Sciatic nerve (tissue), 2 donors: ENCODE measurements around the gene GNPDA1. TPM values are rescaled to one million over a fixed set of nuclear protein-coding genes. Genes with fewer than 3 reads are reported as not detected.

Experiments
- ATAC-seq: fragments of 200-7000 bp; cut with Tn5 transposase; one replicate; pipeline ENCODE4 v1.9.1; 2020; ENCODE audit warnings: mild to moderate bottlenecking, moderate library complexity
- DNase-seq: peaks from one replicate; pipeline ENCODE4 v3.0.0-alpha.2; 2020; ENCODE audit warnings: low spot score
- intact Hi-C: fragments of 100-400 bp; cut with DNase I; formaldehyde crosslinking; loops from one replicate; pipeline ENCODE4 v1.14.2; 2022
- total RNA-seq: library from RNA; stranded (reverse); fragmentation: NEBNext Ultra II Directional; extraction: Animal tissue kit (Norgen Biotek cat#: 25700); gene quantifications from one replicate; pipeline ENCODE4 v1.2.1, GENCODE V29; 2021
- donor health status: DM: no; HTN: no; CAD: no.
- donor health status: DM: no; HTN: no; CAD: no.

Gene GNPDA1
- total RNA-seq, 1 donor from 2014 or later, result 23.9 TPM

DNA sequence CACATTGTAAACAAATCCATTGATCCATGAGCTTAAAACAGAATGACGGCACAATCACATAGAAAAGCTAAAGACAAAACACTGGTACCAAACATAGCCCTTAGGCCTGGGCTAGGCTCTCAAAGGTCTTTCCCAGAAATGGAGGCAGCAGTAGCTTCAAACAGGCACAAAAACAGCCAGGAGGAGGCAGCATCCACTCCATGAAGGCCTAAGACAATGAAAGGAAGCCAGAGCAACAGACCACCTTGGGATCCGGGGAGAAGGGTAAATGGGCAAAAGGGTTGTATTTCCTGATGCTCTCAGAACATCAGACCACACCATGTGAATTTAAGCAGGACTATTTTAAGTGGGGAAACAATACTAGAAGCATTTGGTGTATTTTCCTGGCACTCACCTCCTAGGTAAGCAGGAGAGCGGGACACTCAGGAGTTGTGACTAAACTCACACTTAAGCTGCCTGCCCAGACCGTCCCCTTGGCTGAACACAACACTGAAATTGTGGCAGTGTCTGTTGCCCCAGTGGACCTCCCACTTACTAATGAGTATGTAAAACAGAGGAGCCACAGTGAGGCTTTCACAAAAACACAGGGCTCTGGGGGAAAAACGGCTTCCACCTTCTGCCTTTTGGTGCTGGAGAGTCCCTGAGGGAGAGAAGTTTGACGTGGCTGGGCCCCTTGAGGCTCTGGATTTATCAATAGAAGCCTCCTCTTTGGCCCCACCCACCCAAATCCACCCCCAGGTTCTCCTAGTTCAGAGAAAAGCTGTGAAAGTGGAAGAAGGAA is 11.9 kb downstream of the GNPDA1 start:
- ATAC-seq, result no peak
- intact Hi-C loops, result no loop called here
- no peak for DNase-seq

DNA sequence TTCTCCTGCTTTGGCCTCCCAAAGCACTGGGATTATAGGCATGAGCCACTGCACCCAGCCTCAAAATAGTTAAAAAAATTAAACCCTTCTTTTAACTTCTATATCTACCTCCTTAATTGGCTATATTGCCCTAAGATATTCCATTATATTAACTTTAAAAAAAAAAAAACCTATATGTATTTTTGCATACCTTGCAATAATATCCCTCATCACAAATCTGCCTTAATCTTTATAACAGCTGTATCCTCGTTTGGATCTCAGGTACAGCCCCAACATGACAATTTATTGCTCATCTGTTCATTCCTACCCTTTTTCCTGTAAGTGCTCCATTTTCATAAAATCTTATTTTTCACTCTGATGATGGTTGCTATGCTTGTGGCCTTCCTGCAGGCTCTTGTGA is 12.7 kb downstream of the GNPDA1 start:
- no peak for ATAC-seq
- no peak for DNase-seq
- intact Hi-C loops, result no loop called here

DNA sequence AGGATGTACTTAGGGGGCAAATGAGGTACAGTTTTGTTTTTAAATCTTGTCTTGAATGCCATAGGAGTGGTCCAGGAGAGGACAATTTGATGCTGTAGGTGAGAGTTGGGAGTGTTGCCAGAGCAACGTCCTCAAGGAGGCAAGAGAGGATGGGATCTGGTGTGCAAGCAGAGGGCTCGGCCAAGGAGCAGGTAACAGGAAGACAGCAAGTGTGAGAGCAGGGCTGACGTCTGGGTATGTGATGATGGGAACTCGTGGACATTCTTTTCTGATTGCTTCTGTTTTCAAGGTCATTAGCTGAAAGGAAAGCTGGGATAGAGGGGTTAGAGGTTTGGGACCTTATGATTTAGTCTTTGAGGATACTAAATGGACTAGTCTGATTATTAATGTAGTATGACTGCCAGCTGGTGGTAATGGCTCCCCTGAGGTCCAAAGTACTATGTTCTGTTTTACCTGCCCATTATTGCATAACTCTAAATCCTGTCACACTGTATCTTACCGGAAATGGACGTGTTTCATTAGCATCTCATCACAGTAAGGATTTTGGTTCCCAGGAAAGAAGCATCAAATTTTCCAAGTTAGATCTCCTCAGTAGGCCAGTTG is 15.4 kb downstream of the GNPDA1 start:
- ATAC-seq, result no peak
- no peak for DNase-seq
- intact Hi-C loops, result no loop called here

DNA sequence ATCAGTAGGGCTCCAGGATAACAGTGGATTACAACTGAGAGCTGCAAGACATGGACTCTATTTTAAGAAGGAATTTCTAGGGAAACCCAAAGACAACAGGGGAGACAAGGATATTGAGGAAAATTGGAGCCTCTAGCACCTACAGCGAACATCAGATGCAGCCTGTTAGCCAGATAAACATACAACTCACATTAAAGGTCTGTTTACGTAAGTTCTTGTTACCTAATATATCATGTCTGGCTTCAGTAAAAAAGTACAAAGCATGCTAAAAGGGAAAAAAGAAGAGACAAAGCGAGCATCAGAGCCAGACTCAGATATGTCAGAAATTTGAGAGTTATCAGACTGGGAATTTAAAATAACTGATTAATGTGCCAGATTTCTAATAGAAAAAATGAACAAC is 17.2 kb downstream of the GNPDA1 start:
- intact Hi-C loops, result no loop called here
- no peak for ATAC-seq
- no peak for DNase-seq

DNA sequence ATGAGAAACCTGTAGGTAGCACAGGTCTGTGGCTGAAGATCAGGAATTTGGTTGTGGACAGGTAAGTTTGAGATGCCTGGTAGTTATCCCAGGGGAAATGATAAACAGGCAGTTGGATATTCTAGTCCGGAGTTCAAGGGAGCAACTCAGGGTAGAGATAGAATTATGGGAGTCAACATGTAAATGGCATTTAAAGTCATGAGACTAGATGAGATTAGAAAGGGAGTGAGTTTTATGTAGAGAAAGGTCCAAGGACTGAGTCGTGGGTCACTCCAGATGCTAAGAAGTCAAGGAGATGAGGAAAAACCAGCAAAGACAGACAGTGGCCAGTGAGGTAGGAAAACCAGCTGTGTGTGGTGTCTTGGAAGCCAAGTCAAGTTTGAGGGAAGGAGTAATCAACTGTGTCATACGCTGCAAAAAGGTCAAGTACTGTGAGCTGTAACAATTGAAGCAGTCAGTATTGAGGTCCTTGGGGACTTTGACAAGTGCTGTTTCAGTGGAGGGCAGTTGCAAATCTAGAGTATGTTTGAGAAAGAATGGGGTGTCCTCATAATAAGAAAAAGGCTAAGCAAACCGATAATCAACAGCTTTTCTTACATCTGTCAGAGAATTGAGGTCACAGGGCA is 18.2 kb downstream of the GNPDA1 start:
- DNase-seq (no peak), ATAC-seq (peak; percentile 85)
- intact Hi-C loops, result loop anchor here (5.0 kb wide), 1 partner anchor 148 kb away; no protein-coding TSS in a partner anchor

DNA sequence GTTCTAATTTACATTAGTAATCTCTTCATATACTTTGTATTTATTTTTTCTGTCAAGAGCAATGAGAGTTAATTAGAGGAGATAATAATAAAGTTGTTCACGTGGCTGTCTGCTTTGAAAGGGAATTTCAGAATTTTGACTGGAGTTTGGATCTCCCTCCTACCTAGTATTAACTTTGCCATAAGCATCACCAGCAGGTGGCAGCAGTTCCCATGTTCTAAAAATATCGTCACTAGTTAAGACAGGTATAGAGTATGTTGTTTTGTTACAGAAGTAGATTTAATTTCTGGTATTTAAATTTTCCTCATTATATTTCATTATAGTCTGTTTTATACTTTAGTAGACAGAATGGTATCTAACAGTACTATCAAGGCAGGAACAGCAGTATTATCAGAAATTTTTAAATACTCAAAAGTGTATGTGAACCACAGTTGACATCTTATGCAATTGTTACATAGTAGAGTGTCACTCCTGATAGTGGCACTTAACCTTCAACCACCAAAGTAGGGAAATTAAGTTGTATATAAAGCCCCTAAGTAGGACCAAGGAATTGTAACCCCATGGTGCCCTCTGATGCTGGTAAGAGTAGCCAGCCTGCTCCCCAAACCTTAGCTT is 20.4 kb downstream of the GNPDA1 start:
- DNase-seq (peak; percentile 87), ATAC-seq (peak; percentile 76)
- intact Hi-C loops, result loop anchor here (5.0 kb wide), 1 partner anchor 150 kb away; no protein-coding TSS in a partner anchor

DNA sequence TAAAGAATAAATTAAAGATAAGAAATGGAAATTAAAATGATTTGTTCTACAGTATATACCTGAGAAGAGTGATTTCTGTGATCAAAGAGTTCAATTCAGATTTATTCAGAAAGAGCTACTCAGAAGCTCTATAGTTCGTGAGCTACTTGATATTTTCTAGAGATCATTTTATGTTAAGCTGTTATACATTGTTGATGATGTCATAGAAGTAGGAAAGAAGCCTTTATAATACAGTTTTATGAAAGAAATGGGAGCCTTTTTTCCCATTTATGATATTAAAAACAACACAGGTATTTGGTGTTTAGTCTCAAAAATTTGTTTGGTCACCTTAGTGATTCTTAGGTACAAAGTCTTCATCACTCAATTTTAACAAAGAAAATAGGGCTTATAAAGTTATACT is 23.1 kb downstream of the GNPDA1 start:
- no peak for DNase-seq
- ATAC-seq, result no peak
- intact Hi-C loops, result loop anchor here (5.0 kb wide), 1 partner anchor 153 kb away; no protein-coding TSS in a partner anchor

DNA sequence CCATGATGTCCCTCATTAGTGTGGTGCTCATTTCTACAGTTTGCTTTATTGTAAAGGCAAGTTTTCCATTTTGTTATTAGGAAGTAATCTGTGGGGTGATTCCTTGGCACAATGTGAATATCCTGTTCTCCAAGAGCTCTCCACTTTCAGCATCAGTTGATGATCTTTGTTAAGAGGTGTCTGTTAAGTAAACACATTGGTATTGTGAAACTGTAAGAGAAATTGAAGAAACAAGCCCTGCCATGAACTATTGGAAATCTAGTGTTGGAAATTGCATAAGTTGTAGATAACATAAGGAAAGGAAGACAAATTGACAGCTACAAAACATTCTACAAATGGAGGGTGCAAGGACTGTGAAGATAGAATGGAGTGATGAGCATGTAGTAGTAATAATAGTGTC is 26.8 kb downstream of the GNPDA1 start:
- ATAC-seq, result no peak
- DNase-seq, result no peak
- intact Hi-C loops, result no loop called here

DNA sequence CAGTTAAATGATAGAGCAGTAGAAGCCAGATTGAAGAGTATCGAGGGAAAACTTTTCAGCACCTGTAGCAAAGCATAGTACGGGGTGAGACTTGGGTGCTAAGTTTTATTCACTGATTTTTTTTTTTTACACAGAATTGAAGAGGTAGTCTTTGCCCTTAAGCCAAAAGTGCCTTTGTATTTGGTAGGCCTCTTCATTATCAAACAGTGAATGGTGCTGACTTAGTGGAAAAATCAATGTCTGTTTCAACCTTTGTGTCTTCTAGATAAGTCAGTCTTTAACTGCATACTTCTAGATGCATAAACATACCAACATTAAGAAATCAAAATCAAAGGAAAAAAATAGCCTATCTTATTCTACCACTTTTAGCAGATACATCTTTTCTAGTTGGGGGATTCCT is 30.2 kb downstream of the GNPDA1 start:
- no peak for ATAC-seq
- DNase-seq, result no peak
- intact Hi-C loops, result no loop called here

DNA sequence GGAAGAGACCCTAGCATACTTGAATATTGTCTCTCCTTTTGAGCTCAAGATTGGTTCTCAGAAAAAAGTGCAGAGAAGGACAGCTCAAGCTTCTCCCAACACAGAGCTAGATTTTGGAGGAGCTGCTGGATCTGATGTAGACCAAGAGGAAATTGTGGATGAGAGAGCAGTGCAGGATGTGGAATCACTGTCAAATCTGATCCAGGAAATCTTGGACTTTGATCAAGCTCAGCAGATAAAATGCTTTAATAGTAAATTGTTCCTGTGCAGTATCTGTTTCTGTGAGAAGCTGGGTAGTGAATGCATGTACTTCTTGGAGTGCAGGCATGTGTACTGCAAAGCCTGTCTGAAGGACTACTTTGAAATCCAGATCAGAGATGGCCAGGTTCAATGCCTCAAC is 34.4 kb downstream of the GNPDA1 start:
- DNase-seq (no peak), ATAC-seq (no peak)
- intact Hi-C loops, result no loop called here

DNA sequence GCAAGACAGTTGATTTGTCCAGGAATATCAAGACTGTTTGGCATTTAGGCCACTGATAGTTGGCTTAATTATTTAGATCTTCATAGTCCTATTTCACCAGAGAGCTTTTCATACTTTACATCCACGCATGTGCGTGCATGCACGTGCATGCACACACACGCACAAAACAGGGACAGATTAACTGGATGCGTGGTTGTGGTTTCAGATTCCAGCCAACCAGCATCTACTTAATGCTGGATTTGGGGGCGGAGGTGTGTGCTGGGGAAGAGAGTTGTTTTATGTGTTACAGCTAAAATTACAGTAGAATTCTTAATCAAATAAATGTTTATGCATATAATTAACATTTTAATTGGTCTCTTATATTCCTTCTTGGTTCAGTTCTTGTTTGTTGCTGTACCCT is 36.7 kb downstream of the GNPDA1 start:
- DNase-seq (no peak), ATAC-seq (no peak)
- intact Hi-C loops, result no loop called here

DNA sequence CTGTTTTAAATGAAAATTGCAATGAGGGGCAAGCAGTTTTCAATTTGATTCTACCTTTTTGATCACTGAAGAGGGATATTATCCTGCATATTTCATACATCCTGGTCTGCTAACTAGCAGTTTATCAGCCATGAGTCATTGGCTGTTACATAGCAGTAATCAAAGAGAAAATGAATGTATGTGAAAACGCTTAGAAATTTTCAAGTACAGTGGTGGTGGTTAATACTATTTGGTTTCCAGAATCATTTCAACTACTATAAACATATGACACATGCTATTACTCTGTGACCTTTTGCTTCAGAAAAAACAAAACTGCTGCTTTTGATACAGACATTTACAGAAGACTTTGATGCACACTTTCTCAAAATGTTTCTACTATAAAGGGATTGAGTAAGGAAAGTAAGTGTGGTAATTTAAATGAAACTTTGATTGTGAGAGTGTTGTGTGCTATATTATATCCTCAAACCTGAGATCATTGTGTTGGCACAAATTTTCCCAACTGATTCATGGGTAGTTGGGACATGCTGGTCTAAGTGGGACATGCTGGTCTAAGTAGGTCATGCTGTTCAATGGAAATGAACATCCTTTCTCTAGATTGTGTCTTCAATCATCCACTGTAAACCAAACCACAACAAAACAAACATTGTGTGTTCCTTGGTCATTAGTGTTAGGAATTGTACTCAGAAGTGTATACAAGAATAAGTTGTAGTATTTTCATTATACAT is 38.8 kb downstream of the GNPDA1 start:
- ATAC-seq, result no peak
- intact Hi-C loops, result no loop called here
- DNase-seq, result no peak

DNA sequence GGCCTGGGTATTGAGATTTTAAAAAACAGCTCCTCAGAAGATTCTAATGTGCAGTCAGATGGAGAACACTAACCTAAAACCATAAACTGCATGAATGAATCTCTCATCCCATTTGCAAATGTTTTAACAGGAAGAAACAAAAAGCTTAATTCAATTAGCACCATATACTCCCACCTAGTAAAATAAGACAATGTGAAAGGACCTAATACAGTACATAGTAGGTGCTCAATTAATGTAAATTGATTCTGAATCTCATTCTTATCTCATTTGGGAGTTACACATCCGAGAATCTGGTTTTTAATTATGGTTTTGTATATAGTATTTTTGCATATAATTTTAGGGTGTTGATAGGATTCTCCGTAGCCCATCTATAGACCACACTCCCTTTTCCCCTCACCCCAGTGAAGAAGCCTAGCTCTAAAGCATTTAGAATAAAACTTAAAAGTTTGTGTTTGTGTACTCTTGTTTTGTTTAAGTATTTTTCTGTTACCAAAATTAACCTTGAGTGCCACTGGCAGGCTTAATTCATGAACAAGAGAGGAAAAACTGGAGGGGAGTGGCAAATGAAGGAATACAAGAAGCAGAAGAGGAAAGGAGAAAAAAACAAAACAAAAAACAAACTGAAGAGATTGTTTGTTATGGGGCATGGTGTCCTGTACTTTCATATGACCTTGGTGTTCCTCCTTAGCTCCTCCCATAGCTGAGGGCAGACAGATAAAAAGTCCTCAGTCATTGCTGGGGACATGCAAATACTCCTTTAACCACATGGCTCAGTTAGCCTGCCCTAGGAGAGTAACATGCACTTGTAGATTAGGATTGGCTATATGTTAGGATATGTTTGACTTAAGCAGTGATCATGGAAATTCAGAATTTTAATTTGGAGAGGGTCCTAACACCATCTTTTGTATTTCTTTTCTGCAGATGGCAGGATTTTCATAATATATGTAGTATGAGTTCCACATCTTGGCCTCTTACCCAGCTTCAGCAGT is 42.8 kb downstream of the GNPDA1 start:
- ATAC-seq (no peak), DNase-seq (no peak)
- intact Hi-C loops, result loop anchor here (10.0 kb wide), 1 partner anchor 95 kb away; the partner anchor contains the start of gene PCDH1

DNA sequence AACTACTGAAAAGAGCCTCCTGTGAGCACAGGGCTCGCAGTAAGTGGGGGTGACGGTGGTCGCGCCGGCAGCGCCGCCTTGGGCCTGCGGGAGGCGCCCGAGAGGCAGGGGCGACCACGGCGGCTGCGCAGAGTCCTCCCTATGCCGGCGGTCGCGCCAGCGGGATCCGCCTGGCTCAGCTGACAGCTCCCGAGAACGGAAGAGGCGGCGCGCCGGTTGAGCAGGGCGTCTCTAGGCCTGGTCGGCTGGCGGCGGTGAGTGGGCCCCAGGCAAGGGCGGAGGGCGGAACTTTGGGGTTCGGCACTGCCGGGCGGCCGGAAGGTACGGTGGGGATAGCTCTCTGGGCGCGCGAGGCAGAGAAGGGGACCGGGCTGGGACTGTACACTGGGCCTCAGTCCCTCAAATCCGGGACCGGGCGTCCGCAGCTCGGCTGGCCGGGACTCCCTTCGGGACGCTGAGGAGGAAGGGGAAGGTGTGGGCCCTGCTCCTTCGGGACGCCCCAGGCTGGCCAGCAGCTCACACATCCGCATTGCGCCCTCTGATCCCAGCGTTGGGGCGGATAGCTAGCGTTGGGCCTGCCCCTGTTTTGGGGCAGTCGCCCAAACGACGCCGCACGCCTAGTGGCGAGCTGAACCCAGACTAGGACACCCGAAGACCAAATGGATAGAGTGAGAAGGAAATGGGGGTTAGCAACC is 43.8 kb downstream of the GNPDA1 start, which contains the start of gene RNF14:
Gene RNF14 (plus strand): TSS at position 192 of the 695 bp plus-strand sequence. CDS start 4,484 bp downstream, outside the sequence.
- DNase-seq (peak; percentile 95), ATAC-seq (peak; percentile 99)
- intact Hi-C loops, result loop anchor here (10.0 kb wide), 1 partner anchor 94 kb away; the partner anchor contains the start of gene PCDH1

DNA sequence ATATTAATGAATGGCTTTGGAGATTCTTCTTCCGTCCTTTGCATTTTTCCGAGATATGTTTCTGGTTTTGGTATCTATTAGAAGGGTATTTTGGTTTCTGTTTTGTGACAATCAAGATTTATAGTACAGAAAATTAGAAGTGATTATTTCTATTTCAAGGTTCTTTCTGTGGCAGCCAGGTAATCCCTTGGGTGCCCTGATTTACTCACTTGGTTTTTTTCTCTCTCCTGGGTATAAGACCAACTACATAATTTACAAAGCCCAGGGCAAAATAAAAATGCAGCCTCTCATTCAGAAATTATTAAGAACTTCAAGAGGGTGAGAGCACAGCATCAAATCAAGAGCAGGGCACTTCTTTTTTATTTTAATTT is 45.9 kb downstream of the GNPDA1 start:
- DNase-seq, result no peak
- no peak for ATAC-seq
- intact Hi-C loops, result loop anchor here (10.0 kb wide), 1 partner anchor 92 kb away; the partner anchor contains the start of gene PCDH1

DNA sequence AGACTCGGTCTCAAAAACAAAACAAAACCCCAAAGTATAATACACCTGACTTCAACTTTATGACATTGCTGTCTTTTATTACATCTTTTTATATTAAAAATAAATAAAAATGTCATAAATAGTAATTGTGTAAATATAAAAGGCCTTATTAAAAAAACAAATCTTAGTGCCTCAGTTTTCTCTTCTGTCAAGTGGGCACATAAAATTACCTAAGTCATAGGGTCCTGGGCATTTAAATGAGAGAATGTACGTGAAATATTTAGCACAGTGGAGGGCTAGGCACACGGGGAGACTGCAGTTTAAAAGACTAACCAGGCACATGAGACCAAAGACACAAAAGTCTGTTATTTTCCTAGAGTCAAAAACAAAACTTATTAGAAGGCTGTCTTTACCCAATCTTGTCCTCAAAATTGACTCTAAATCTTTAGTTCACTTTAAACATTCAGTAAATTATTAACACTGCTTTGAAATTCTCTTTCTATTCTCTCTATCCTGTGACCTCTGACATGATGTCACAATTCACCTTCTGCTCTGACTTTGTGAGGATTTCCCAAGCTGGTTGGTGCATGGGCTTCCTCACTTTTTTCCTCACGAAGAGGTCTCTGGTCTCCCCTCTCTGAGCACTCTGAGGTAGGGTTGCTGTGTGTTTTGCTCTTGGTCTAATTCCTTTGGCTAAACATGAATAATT is 46.4 kb downstream of the GNPDA1 start:
- ATAC-seq (no peak), DNase-seq (no peak)
- intact Hi-C loops, result loop anchor here (10.0 kb wide), 1 partner anchor 92 kb away; the partner anchor contains the start of gene PCDH1
